ENCODE measurements around the gene HLA-DMA.

The HLA-DMA gene

GRCh38 chr6:32952817-32953739 lies at the start of gene HLA-DMA:
HLA-DMA (minus strand) TSS chr6:32953097; CDS start chr6:32953036, 61 bp downstream.
- DNase-seq = peak; percentile 77 to 83
- TF ChIP-seq POLR2A (IDR thresholded peaks at IDR 0.05; ENCODE audit: low read length) (peak; percentile 58), GATA1 (IDR thresholded peaks at IDR 0.05; ENCODE audit: low read depth, low read length) (no peak)

GRCh38 chr6:33001685-33002084 lies 48.8 kb upstream of the HLA-DMA start:
- TF ChIP-seq POLR2A (IDR thresholded peaks at IDR 0.05; ENCODE audit: low read length) = no peak
- no peak for TF ChIP-seq GATA1 (IDR thresholded peaks at IDR 0.05; ENCODE audit: low read depth, low read length)
- DNase-seq = no peak

- TF ChIP-seq GATA1 (IDR thresholded peaks at IDR 0.05; ENCODE audit: low read depth, low read length) (no peak), POLR2A (IDR thresholded peaks at IDR 0.05; ENCODE audit: low read length) (no peak)
- DNase-seq = peak in 1 of 2 experiments; percentile 21
Observed at GRCh38 chr6:33000055-33000454, 47.2 kb upstream of the HLA-DMA start.

GRCh38 chr6:32995448-32995847 lies 42.6 kb upstream of the HLA-DMA start:
- TF ChIP-seq POLR2A (IDR thresholded peaks at IDR 0.05; ENCODE audit: low read length) (no peak), GATA1 (IDR thresholded peaks at IDR 0.05; ENCODE audit: low read depth, low read length) (no peak)
- no peak for DNase-seq

GRCh38 chr6:32993363-32993973 lies 40.6 kb upstream of the HLA-DMA start:
- DNase-seq = no peak
- no peak for TF ChIP-seq POLR2A (IDR thresholded peaks at IDR 0.05; ENCODE audit: low read length)
- TF ChIP-seq GATA1 (IDR thresholded peaks at IDR 0.05; ENCODE audit: low read depth, low read length) = no peak

- TF ChIP-seq POLR2A (IDR thresholded peaks at IDR 0.05; ENCODE audit: low read length) = no peak
- TF ChIP-seq GATA1 (IDR thresholded peaks at IDR 0.05; ENCODE audit: low read depth, low read length) = no peak
- DNase-seq = no peak
Observed at GRCh38 chr6:32991972-32992371, 39.1 kb upstream of the HLA-DMA start.

GRCh38 chr6:32989368-32989767 lies 36.5 kb upstream of the HLA-DMA start:
- no peak for TF ChIP-seq POLR2A (IDR thresholded peaks at IDR 0.05; ENCODE audit: low read length)
- no peak for DNase-seq

- TF ChIP-seq GATA1 (IDR thresholded peaks at IDR 0.05; ENCODE audit: low read depth, low read length) (no peak), POLR2A (IDR thresholded peaks at IDR 0.05; ENCODE audit: low read length) (no peak)
- DNase-seq = peak; percentile 86 to 92
Observed at GRCh38 chr6:32984622-32985389, 31.9 kb upstream of the HLA-DMA start.

- TF ChIP-seq POLR2A (IDR thresholded peaks at IDR 0.05; ENCODE audit: low read length) (no peak), GATA1 (IDR thresholded peaks at IDR 0.05; ENCODE audit: low read depth, low read length) (no peak)
- peak; percentile 67 to 78 for DNase-seq
Observed at GRCh38 chr6:32983964-32984621, 31.2 kb upstream of the HLA-DMA start.

- DNase-seq = no peak
- TF ChIP-seq GATA1 (IDR thresholded peaks at IDR 0.05; ENCODE audit: low read depth, low read length) (no peak), POLR2A (IDR thresholded peaks at IDR 0.05; ENCODE audit: low read length) (no peak)
Observed at GRCh38 chr6:32983493-32983848, 30.6 kb upstream of the HLA-DMA start.

GRCh38 chr6:32982702-32983492 lies 30.0 kb upstream of the HLA-DMA start:
- DNase-seq = peak in 1 of 2 experiments; percentile 43
- TF ChIP-seq POLR2A (IDR thresholded peaks at IDR 0.05; ENCODE audit: low read length) = no peak
- no peak for TF ChIP-seq GATA1 (IDR thresholded peaks at IDR 0.05; ENCODE audit: low read depth, low read length)

GRCh38 chr6:32982084-32982701 lies 29.3 kb upstream of the HLA-DMA start:
- DNase-seq = no peak

More at GRCh38 chr6:32982084-32982701, 29.3 kb upstream of the HLA-DMA start:
- TF ChIP-seq POLR2A (IDR thresholded peaks at IDR 0.05; ENCODE audit: low read length) = peak; percentile 11
- no peak for TF ChIP-seq GATA1 (IDR thresholded peaks at IDR 0.05; ENCODE audit: low read depth, low read length)
